Progenitor cell of endocrine pancreas (in vitro differentiated cells): ENCODE results near the gene IGFBP2. TPM values are rescaled to one million over a fixed set of nuclear protein-coding genes. Genes with fewer than 3 reads are reported as not detected.

Experiments used
- DNase-seq: peaks from one replicate; pipeline ENCODE4 v3.0.0; 2021; ENCODE audit warnings: low spot score; ENCODE audit not compliant: unreplicated experiment
- H3K27ac Mint-ChIP-seq: 2 replicates; pipeline ENCODE4 v1.8.0; 2021; ENCODE audit warnings: mild to moderate bottlenecking, moderate library complexity, mixed read lengths
- H3K27me3 Mint-ChIP-seq: 2 replicates; pipeline ENCODE4 v1.8.0; 2021; ENCODE audit warnings: mixed read lengths
- H3K36me3 Mint-ChIP-seq: 2 replicates; pipeline ENCODE4 v1.8.0; 2022; ENCODE audit warnings: mixed read lengths; ENCODE audit not compliant: insufficient read depth
- H3K4me1 Mint-ChIP-seq: 2 replicates; pipeline ENCODE4 v1.8.0; 2021; ENCODE audit warnings: low read depth, mixed read lengths
- H3K4me3 Mint-ChIP-seq: 2 replicates; pipeline ENCODE4 v1.8.0; 2021; ENCODE audit warnings: low read depth, mild to moderate bottlenecking, moderate library complexity, mixed read lengths
- H3K9me3 Mint-ChIP-seq: 2 replicates; pipeline ENCODE4 v1.8.0; 2021; ENCODE audit warnings: low read depth, mixed read lengths
- CTCF ChIP-seq: fragments of 200-600 bp; sonication (generic); IDR thresholded peaks from one replicate; pipeline ENCODE4 v1.5.0; 2021; ENCODE audit warnings: antibody characterized with exemption, mild to moderate bottlenecking; ENCODE audit not compliant: unreplicated experiment
- total RNA-seq: library from RNA; stranded (reverse); gene quantifications from 2 replicates; pipeline ENCODE4 v1.2.1, GENCODE V29; 2021

Gene IGFBP2
- total RNA-seq, 1 donor from 2014 or later: 249 TPM

- peaks cover 11% of the 10 kb centered on the region for H3K36me3 Mint-ChIP-seq
- H3K9me3 Mint-ChIP-seq: no peaks in the 10 kb centered on the region
- peak overlapping the region; percentile 73 for H3K27ac Mint-ChIP-seq
- DNase-seq: no peak
- H3K27me3 Mint-ChIP-seq: no peaks in the 10 kb centered on the region
- TF ChIP-seq CTCF: no peak
- peak overlapping the region; percentile 98 for H3K4me3 Mint-ChIP-seq
- peaks cover 43% of the 10 kb centered on the region for H3K4me1 Mint-ChIP-seq
Measured at GRCh38 chr2:216635701-216636550, 2.7 kb downstream of the IGFBP2 start.

GRCh38 chr2:216636551-216637450 lies 3.6 kb downstream of the IGFBP2 start:
- H3K9me3 Mint-ChIP-seq: no peaks in the 10 kb centered on the region
- DNase-seq: no peak
- peak overlapping the region; percentile 73 for H3K27ac Mint-ChIP-seq
- peak overlapping the region; percentile 98 for H3K4me3 Mint-ChIP-seq
- peaks cover 12% of the 10 kb centered on the region for H3K36me3 Mint-ChIP-seq
- peaks cover 43% of the 10 kb centered on the region for H3K4me1 Mint-ChIP-seq
- TF ChIP-seq CTCF: no peak
- H3K27me3 Mint-ChIP-seq: no peaks in the 10 kb centered on the region

- Mint-ChIP-seq H3K9me3 (no peaks in the 10 kb centered on the region), H3K27me3 (no peaks in the 10 kb centered on the region), H3K4me1 (peaks cover 37% of the 10 kb centered on the region), H3K4me3 (peak overlapping the region; percentile 48), H3K36me3 (peaks cover 14% of the 10 kb centered on the region), H3K27ac (peak overlapping the region; percentile 3)
- no peak for DNase-seq
- TF ChIP-seq CTCF: no peak
Measured at GRCh38 chr2:216637472-216637871, 4.3 kb downstream of the IGFBP2 start.

- Mint-ChIP-seq H3K27ac (peak overlapping the region; percentile 92), H3K9me3 (peaks cover 7% of the 10 kb centered on the region), H3K36me3 (peaks cover 27% of the 10 kb centered on the region), H3K4me3 (no peak overlapping the region), H3K27me3 (no peaks in the 10 kb centered on the region), H3K4me1 (peaks cover 47% of the 10 kb centered on the region)
- DNase-seq: no peak
- no peak for TF ChIP-seq CTCF
Measured at GRCh38 chr2:216643986-216644659, 10.9 kb downstream of the IGFBP2 start.
